Right hindlimb (tissue), 1 donor: ENCODE measurements around the gene MYH15.

ENCODE experiments used
- DNase-seq: peaks from one replicate; pipeline ENCODE4 v3.0.0-alpha.2; 2018

MYH15 gene

DNA sequence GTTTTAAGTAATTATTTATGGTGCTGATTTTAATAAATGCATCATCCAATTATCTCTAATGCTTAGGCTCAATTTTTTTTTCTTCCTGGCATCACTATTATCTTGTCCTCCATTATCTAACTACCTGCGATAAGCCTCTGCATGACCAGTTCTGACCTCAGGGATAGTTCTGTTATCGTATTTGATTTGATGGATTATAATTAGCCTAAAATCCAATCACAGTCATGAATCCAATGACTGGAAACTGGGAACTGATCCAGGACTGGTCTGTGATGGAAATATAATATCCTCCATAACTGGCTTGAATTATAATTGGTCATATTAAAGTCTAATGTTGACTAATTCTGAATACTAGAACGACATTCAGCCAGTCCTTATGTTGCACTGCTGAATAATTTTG, 1.1 kb downstream of the MYH15 start:
- no peak for DNase-seq

DNA sequence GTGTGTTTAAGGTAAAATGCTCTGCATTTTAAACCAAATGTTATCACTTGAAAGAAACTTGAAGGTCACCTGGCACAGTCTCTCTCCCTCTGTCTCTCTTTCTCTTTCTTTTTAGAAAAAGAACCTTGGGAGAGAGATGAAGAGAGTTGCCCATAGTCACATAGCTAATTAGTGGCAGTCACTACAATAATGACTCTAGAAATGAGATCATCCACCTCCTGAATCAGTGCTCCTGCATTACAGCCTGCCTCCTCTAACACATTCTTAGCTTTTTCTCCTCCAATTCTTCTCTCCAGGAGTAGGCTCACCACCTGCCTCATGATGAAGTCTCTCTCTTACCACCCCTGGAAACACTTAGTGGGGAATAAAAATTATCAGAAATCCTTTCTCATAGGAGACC, 2.5 kb downstream of the MYH15 start:
- no peak for DNase-seq

DNA sequence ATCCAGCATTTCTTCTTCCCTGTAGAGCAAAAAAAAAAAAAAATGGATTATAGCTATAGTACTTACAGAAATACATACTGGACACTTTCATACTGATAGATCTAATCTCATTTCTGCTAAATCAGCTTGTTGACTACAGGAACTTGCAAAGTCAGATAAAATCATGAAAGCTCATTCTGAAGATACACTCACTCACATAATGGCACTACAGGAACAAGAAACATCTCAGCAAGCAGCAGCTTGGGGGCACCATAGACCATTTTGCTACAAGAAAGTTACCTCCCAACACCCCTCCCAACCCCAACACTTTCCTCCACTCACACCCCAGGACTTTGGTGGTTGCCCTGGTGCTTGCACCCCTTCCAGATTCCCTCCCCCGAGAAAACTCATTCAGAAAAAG, 4.6 kb downstream of the MYH15 start:
- DNase-seq, result no peak

GRCh38 chr3:108503722-108504121, 6.7 kb downstream of the MYH15 start:
- DNase-seq, result no peak

GRCh38 chr3:108501535-108501934, 8.9 kb downstream of the MYH15 start:
- DNase-seq, result no peak

DNA sequence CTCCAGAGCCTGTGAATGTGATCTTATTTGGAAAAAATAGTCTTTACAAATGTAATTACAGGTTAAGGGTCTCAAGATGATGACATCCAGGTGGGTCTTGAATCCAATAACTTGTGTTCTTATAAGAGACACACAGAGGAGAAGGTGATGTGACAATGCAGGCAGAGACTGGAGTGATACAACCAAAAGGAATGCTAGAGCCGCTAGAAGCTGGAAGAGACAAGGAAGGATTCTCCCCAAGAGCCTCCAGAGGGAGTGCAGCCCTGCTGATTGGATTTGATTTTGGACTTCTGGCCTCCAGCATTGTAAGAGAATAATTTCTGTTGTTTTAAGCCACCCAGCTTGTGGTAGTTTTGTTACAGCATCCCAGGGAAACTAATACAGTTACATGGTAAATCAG, 9.7 kb downstream of the MYH15 start:
- DNase-seq, result no peak

DNA sequence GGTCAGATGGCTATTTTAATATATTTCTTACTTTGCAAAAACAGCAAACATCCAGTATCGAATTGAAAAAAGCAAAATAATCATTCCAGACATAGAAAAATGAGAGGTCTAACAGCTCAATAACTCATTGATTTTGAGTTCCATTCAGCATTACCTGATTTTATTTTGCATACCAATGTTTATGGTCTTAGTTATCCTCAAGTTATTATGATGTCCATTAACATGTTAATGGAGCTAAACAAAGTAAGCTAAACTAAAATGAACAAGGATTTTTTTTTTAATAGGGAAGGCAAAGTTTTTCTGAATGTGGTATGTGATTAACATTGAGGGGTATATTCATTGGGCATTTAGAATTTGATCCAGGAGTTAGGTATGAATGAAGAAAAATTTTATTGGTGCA, 13.1 kb downstream of the MYH15 start:
- DNase-seq, result no peak

- DNase-seq, result no peak
Measured at GRCh38 chr3:108495717-108496116, 14.7 kb downstream of the MYH15 start.

DNA sequence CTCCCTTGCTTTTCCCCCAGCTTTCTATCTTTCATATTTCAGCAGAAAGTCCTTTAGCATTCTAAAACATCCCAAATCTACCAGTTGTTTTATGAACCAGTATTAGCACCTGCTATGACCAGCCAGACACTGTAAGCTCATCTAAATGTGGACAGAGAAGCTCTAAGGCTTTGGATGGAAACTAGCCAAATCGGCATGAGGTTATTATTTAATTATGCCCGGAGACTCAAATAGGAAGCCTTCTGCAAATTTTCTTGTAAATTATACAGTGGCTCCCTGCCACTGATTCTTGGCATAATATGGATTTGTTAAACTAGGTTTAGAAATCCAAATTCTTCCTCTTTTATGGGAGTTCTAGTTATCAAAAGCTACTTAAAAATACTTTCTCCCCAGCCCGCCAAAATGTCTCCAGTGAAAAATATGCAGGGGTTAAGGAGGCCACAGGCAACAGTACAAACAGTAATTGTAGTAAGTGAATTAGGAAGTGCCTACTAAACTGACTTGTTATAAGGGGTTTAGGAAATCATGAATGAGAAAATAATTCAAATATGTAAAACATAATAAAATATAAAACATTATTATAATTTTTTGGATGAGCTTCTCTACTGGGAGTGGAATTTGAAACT, 15.4 kb downstream of the MYH15 start:
- no peak for DNase-seq

- DNase-seq, result no peak
Measured at GRCh38 chr3:108493862-108494261, 16.5 kb downstream of the MYH15 start.

- DNase-seq, result no peak
Measured at GRCh38 chr3:108491456-108491855, 18.9 kb downstream of the MYH15 start.

- peak; percentile 30 for DNase-seq
Measured at GRCh38 chr3:108489776-108490175, 20.6 kb downstream of the MYH15 start.

DNA sequence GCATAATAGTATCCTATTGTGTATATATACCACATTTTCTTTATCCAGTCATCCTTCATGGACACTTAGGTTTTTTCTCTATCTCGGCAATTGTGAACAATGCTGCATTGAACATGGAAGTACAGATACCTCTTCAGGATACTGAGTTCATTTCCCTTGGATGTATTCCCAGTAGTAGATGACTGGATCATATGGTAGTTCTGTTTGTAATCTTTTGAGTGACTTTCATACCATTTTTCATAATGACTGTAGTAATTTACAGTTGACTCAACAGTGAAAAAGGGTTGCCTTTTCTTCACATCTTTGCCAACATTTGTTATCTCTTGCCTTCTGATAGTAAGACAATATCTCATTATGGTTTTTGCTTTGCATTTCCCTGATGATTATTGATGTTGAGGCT, 21.8 kb downstream of the MYH15 start:
- DNase-seq, result no peak

DNA sequence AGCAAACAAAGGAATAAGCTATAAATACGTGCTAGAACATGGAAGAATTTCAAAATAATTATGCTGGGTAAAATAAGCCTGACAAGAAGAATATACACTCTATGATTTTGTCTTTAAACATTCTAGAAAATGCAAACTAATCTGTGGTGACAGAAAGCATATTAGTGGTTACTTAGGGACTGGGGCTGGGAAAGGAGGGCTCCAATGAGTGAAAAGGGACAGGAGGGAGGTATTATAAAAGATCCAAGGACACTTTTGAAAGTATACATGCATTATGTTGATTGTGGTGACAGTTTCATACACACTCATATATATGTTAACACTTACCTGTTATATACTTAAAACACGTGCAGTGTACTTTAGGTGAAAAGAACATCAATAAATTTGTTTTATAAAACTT, 23.0 kb downstream of the MYH15 start:
- no peak for DNase-seq

DNA sequence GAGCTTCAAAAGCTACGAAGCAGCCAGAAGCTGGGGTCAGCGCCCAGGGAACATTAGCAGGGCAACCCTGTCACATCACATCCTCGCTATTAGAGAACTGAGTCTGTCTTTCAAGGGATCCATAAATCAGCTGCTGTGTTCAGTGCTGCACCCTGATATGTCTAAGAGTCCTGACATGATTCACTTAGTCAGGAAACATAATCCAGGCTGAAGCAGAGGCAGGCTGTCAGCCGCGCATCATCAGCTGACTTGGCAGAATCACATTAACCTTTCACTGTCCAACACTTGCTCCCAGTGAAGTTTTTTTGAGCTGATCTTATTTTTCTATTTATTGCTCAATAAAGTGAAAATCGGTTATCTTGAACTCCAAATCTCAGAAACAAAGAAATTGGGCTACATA, 23.5 kb downstream of the MYH15 start:
- no peak for DNase-seq

GRCh38 chr3:108486338-108486737, 24.1 kb downstream of the MYH15 start:
- DNase-seq, result no peak

GRCh38 chr3:108485146-108485545, 25.2 kb downstream of the MYH15 start:
- no peak for DNase-seq

- no peak for DNase-seq
Measured at GRCh38 chr3:108479224-108479623, 31.2 kb downstream of the MYH15 start.

GRCh38 chr3:108477511-108478147, 32.8 kb downstream of the MYH15 start:
- peak; percentile 43 for DNase-seq

DNA sequence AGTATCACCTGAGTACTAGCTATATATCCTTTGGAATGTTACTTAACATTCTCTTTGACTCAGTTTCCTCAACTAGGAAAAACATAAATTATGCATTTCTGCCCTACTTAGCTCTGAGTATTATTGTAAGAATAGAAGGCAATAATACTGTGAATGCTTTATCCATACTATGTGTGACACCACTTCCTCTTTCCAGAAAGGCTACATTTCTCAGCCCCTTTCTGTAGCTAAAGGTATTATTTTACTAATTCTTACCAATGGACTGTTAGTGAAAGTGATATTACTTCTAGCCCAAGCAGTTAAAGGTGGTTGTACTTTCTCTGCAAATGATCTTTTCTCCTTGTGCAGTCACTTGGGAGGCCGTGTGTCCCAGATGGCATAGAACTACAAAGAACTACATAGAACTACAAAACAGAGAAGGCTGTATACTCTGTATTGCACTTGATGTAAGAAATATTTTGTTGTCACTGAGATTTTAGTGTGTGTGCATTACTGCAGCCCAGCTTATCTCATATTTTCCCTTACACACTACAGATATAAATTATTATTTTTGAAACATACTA, 35.1 kb downstream of the MYH15 start:
- no peak for DNase-seq

- no peak for DNase-seq
Measured at GRCh38 chr3:108474581-108474980, 35.8 kb downstream of the MYH15 start.

GRCh38 chr3:108473711-108474110, 36.7 kb downstream of the MYH15 start:
- no peak for DNase-seq

GRCh38 chr3:108472001-108472591, 38.3 kb downstream of the MYH15 start:
- DNase-seq, result peak; percentile 18

- DNase-seq, result no peak
Measured at GRCh38 chr3:108471426-108471825, 39.0 kb downstream of the MYH15 start.
